Esophagus (tissue), 2 donors: ENCODE data around the gene MAP2K5. TPM values are rescaled to one million over a fixed set of nuclear protein-coding genes. Genes with fewer than 3 reads are reported as not detected.
A peak's percentile ranks its signal among the peaks of the same experiment; 100 is the strongest.

ENCODE experiments used
- H3K27ac ChIP-seq, 2 donors: one replicate each; pipeline ENCODE4 v1.5.1; 2013; ENCODE audit warnings: low read depth in 2 of 2, mild to moderate bottlenecking in 2 of 2, inconsistent platforms in 1 of 2, low read length in 1 of 2, moderate library complexity in 1 of 2
- H3K27me3 ChIP-seq, 2 donors: one replicate each; pipeline ENCODE4 v1.6.1; 2013; ENCODE audit warnings: low read length in 2 of 2, control low read depth in 1 of 2, mild to moderate bottlenecking in 1 of 2; ENCODE audit not compliant: insufficient read depth in 2 of 2, control insufficient read depth in 1 of 2
- H3K36me3 ChIP-seq, 2 donors: one replicate each; pipeline ENCODE4 v1.6.1; 2013; ENCODE audit warnings: low read length in 1 of 2; ENCODE audit not compliant: control insufficient read depth in 2 of 2, insufficient read depth in 2 of 2
- H3K4me1 ChIP-seq, 2 donors: one replicate each; pipeline ENCODE4 v1.6.1; 2013; ENCODE audit warnings: low read length in 1 of 2; ENCODE audit not compliant: control insufficient read depth in 2 of 2, insufficient read depth in 2 of 2
- H3K4me3 ChIP-seq, 2 donors: one replicate each; pipeline ENCODE4 v1.5.1; 2013; ENCODE audit warnings: low read length in 2 of 2, mild to moderate bottlenecking in 2 of 2, low read depth in 1 of 2, moderate library complexity in 1 of 2
- H3K9me3 ChIP-seq, 2 donors: one replicate each; pipeline ENCODE4 v1.6.1; 2013; ENCODE audit warnings: mild to moderate bottlenecking in 2 of 2, low read depth in 1 of 2, low read length in 1 of 2, moderate library complexity in 1 of 2; ENCODE audit not compliant: control insufficient read depth in 2 of 2, insufficient read depth in 1 of 2
- WGBS, 2 donors: extraction: QIAGEN DNeasy Blood & Tissue Kit; methylation state at CpG; one replicate each; pipeline ENCODE4 v1.1.7; 2013; 5-methylcytosine and 5-hydroxymethylcytosine counted together
- polyA plus RNA-seq, 2 donors: library from polyadenylated mRNA; stranded (reverse); fragments of 200-250 nt; gene quantifications; one replicate each; pipeline ENCODE4 v1.2.3, GENCODE V29; 2013
- donor health status: healthy with polysubstance abuse.
- donor health status: Bipolar disorder and iron deficiency.

The MAP2K5 gene
- polyA plus RNA-seq: 1 to 10 TPM; 3.2 to 5.0 TPM

GRCh38 chr15:67542420-67543347 lies at the start of gene MAP2K5:
TSS of gene MAP2K5 (plus strand) at chr15:67542703. CDS start at chr15:67543336, 633 bp downstream.
- Histone ChIP-seq H3K4me3 (peak within 1 kb of the TSS; percentile 60 to 94), H3K27ac (peak within 1 kb of the TSS; percentile 89 to 93), H3K9me3 (no peaks in the 10 kb centered on the region), H3K4me1 (peaks cover 0 to 4% of the 10 kb centered on the region in 2 donors), H3K36me3 (no peaks in the 10 kb centered on the region), H3K27me3 (no peaks in the 10 kb centered on the region)
- WGBS, 2 donors: 0 to 1% methylated on average over 62 to 91 of the region's 91 CpGs

GRCh38 chr15:67495585-67495984 lies 46.9 kb upstream of the MAP2K5 start:
- no peak overlapping the region for H3K4me3 ChIP-seq
- no peak overlapping the region for H3K27ac ChIP-seq
- H3K9me3 ChIP-seq: no peaks in the 10 kb centered on the region
- WGBS, 2 donors: 95 to 98% methylated on average over 1 of the region's 1 CpG
- no peaks in the 10 kb centered on the region for H3K27me3 ChIP-seq
- no peaks in the 10 kb centered on the region for H3K4me1 ChIP-seq
- no peaks in the 10 kb centered on the region for H3K36me3 ChIP-seq

- Histone ChIP-seq H3K27ac (no peak overlapping the region), H3K36me3 (no peaks in the 10 kb centered on the region), H3K27me3 (no peaks in the 10 kb centered on the region), H3K4me3 (no peak overlapping the region), H3K4me1 (no peaks in the 10 kb centered on the region), H3K9me3 (no peaks in the 10 kb centered on the region)
- WGBS, 2 donors: 21 to 32% methylated on average over 2 of the region's 2 CpGs
These were observed 41.2 kb upstream of the MAP2K5 start for GRCh38 chr15:67501177-67501835.

DNA sequence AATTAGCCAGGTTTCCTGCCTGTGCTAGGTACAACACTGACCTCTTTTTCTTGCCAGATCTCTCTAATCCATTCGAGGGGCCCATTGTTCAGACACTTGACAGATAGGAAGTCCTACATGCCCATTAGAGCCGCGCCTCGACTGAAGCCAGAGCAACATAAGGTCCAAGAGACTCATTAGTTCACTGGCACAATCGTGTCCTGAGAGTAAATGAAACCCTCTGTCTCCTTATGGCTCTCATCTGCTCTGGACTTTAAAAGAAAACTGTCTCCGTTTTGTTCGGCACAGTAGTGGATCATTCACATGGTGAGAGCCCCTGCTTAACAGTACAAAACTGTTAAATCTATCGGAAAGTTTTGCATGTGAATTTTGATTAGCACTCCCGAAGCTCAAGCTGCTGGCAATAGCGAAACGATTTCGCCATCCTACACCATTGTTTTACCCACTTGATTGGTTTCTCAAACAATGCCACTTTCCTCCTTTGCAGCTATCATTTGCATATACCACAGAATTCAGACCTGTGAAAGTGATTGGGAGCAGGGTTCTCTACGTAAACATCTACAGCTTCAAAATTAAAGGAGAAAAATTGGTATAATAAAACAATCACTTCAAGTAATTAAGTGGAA lies 40.6 kb upstream of the MAP2K5 start:
- no peaks in the 10 kb centered on the region for H3K4me1 ChIP-seq
- H3K9me3 ChIP-seq: no peaks in the 10 kb centered on the region
- no peaks in the 10 kb centered on the region for H3K36me3 ChIP-seq
- no peak overlapping the region for H3K4me3 ChIP-seq
- H3K27me3 ChIP-seq: no peaks in the 10 kb centered on the region
- WGBS, 2 donors: 66 to 67% methylated on average over 13 of the region's 13 CpGs
- no peak overlapping the region for H3K27ac ChIP-seq

DNA sequence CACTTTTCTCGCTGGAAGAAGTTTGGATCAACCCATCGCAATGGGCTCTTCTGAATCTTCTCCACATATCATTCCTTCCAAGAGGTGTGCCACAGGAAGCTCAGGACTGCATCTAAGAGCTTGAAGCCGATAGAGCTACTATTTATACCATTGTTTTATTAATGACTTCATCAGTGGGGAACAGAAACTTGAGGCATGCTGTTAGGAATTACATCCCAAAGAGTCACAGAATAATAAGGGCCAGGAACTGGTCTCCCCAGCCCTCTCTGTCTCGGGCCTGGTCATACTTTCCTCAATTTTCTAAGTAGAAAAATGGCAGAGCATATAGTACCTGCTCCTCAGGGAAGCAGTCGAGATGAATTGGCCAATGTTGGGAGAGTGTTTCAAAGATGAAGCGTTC lies 38.4 kb upstream of the MAP2K5 start:
- WGBS, 2 donors: 91 to 93% methylated on average over 6 of the region's 6 CpGs
- Histone ChIP-seq H3K27me3 (no peaks in the 10 kb centered on the region), H3K27ac (no peak overlapping the region), H3K4me1 (no peaks in the 10 kb centered on the region), H3K4me3 (no peak overlapping the region), H3K36me3 (no peaks in the 10 kb centered on the region), H3K9me3 (no peaks in the 10 kb centered on the region)

DNA sequence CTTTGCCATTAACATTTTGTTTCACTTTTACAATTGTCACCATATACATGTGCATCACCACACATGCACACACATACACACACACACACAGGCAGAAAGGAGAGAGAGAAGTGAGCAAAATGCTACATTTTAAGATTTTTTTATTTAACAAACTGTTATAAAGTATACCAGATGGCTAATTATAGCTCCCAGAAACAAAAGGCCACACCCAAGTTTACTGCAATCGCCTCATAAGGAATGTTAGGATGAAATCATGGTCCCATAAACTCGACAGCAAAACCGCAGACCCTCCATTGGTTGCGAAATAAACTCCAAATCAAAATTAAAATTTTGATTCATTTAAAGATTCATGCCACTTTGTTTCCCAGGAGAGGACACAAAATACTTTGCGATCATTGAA lies 37.7 kb upstream of the MAP2K5 start:
- 88 to 94% methylated on average over 5 of the region's 5 CpGs for WGBS, 2 donors
- no peaks in the 10 kb centered on the region for H3K4me1 ChIP-seq
- no peaks in the 10 kb centered on the region for H3K9me3 ChIP-seq
- no peaks in the 10 kb centered on the region for H3K27me3 ChIP-seq
- no peaks in the 10 kb centered on the region for H3K36me3 ChIP-seq
- H3K4me3 ChIP-seq: no peak overlapping the region
- H3K27ac ChIP-seq: no peak overlapping the region

DNA sequence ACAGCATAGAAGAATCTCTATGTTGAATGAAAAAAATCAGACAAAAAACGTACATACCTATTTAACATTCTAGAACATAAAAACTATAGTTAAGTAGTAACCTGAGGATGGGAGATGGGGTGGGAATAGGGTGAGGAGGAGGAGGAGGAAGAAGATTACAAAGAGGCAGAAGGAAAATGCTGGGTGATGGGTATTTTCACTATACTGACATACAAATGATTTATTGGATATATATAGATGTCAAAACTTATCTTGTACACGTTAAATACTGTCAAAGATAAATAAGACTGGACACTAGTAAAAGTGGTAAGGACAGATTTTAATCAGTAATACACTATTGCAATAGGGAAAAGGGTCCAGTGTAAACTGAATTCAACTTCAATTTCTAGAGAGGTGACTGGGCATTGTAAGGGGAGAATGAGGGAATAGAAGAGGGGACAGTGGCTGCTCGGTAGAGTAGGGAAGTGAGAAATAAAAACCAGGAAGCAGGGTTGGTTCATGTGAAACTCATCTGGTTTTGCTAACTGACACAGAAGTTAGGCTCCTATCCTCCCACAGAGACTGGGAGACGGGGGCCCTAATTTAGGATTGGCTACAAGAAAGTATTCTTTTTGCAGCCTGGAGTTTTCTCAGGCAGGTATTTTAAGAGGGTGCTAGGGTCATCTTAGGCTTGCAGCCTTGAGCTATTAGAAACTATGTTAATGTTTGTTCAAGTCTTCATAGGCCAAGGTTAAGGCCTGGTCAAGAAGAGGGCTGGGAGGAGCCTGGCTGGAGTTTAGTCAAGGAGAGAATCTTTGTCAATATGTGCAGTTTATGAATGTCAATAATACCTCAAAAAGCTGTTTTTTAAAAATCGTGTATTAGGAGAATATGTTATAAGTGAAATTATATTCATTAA lies 36.6 kb upstream of the MAP2K5 start:
- 73 to 78% methylated on average over 5 of the region's 5 CpGs for WGBS, 2 donors

GRCh38 chr15:67506775-67507747 lies 35.4 kb upstream of the MAP2K5 start:
- no peak overlapping the region for H3K27ac ChIP-seq

More for the DNA sequence above, 36.6 kb upstream of the MAP2K5 start:
- Histone ChIP-seq H3K36me3 (no peaks in the 10 kb centered on the region), H3K27me3 (no peaks in the 10 kb centered on the region), H3K4me1 (no peaks in the 10 kb centered on the region), H3K27ac (no peak overlapping the region), H3K4me3 (no peak overlapping the region), H3K9me3 (no peaks in the 10 kb centered on the region)

More at GRCh38 chr15:67506775-67507747, 35.4 kb upstream of the MAP2K5 start:
- Histone ChIP-seq H3K9me3 (no peaks in the 10 kb centered on the region), H3K36me3 (no peaks in the 10 kb centered on the region), H3K27me3 (no peaks in the 10 kb centered on the region), H3K4me3 (no peak overlapping the region), H3K4me1 (no peaks in the 10 kb centered on the region)
- WGBS, 2 donors: 90% methylated on average over 11 of the region's 11 CpGs
